ENCODE measurements around the gene BANP.
"Not testable (repeated sequence)": the region's sequence is repeated elsewhere in the genome, so short reads cannot be mapped to it uniquely, and the experiment has no call there.

The BANP gene

GRCh38 chr16:88070989-88071625, 119.9 kb downstream of the BANP start:
- no peaks in the 10 kb centered on the region for H3K4me1 ChIP-seq (ENCODE audit: control insufficient read depth in 1 of 2, insufficient read depth in 2 of 2, low read length in 2 of 2)
- H3K9ac ChIP-seq (ENCODE audit: low read depth in 1 of 2, low read length in 2 of 2) = no peak overlapping the region
- H3K9me3 ChIP-seq (ENCODE audit: control insufficient read depth in 1 of 2, low read length in 2 of 2) = no peaks in the 10 kb centered on the region
- H3K4me3 ChIP-seq (ENCODE audit: low read depth in 1 of 2, low read length in 2 of 2) = no peak overlapping the region
- no peak overlapping the region for H3K27ac ChIP-seq (ENCODE audit: low read depth, low read length)
- H3K36me3 ChIP-seq (ENCODE audit: control insufficient read depth in 1 of 2, insufficient read depth in 2 of 2, low read length in 2 of 2) = peaks cover 9 to 36% of the 10 kb centered on the region in 2 donors
- H3K27me3 ChIP-seq (ENCODE audit: control insufficient read depth in 1 of 2, insufficient read depth in 2 of 2, low read length in 2 of 2) = no peaks in the 10 kb centered on the region

GRCh38 chr16:88071908-88072307, 120.7 kb downstream of the BANP start:
- H3K9ac ChIP-seq (ENCODE audit: low read depth in 1 of 2, low read length in 2 of 2) = no peak overlapping the region
- H3K27ac ChIP-seq (ENCODE audit: low read depth, low read length) = no peak overlapping the region
- H3K36me3 ChIP-seq (ENCODE audit: control insufficient read depth in 1 of 2, insufficient read depth in 2 of 2, low read length in 2 of 2) = peaks cover 9 to 37% of the 10 kb centered on the region in 2 donors
- H3K9me3 ChIP-seq (ENCODE audit: control insufficient read depth in 1 of 2, low read length in 2 of 2) = no peaks in the 10 kb centered on the region
- H3K4me1 ChIP-seq (ENCODE audit: control insufficient read depth in 1 of 2, insufficient read depth in 2 of 2, low read length in 2 of 2) = no peaks in the 10 kb centered on the region
- H3K4me3 ChIP-seq (ENCODE audit: low read depth in 1 of 2, low read length in 2 of 2) = no peak overlapping the region
- no peaks in the 10 kb centered on the region for H3K27me3 ChIP-seq (ENCODE audit: control insufficient read depth in 1 of 2, insufficient read depth in 2 of 2, low read length in 2 of 2)

GRCh38 chr16:88072571-88073001, 121.4 kb downstream of the BANP start:
- H3K9ac ChIP-seq (ENCODE audit: low read depth in 1 of 2, low read length in 2 of 2) = no peak overlapping the region
- no peaks in the 10 kb centered on the region for H3K27me3 ChIP-seq (ENCODE audit: control insufficient read depth in 1 of 2, insufficient read depth in 2 of 2, low read length in 2 of 2)
- no peaks in the 10 kb centered on the region for H3K9me3 ChIP-seq (ENCODE audit: control insufficient read depth in 1 of 2, low read length in 2 of 2)
- H3K27ac ChIP-seq (ENCODE audit: low read depth, low read length) = no peak overlapping the region
- H3K4me1 ChIP-seq (ENCODE audit: control insufficient read depth in 1 of 2, insufficient read depth in 2 of 2, low read length in 2 of 2) = no peaks in the 10 kb centered on the region
- no peak overlapping the region for H3K4me3 ChIP-seq (ENCODE audit: low read depth in 1 of 2, low read length in 2 of 2)
- H3K36me3 ChIP-seq (ENCODE audit: control insufficient read depth in 1 of 2, insufficient read depth in 2 of 2, low read length in 2 of 2) = peaks cover 13 to 44% of the 10 kb centered on the region in 2 donors

- no peak overlapping the region for H3K4me3 ChIP-seq (ENCODE audit: low read depth in 1 of 2, low read length in 2 of 2)
- no peaks in the 10 kb centered on the region for H3K27me3 ChIP-seq (ENCODE audit: control insufficient read depth in 1 of 2, insufficient read depth in 2 of 2, low read length in 2 of 2)
- no peaks in the 10 kb centered on the region for H3K9me3 ChIP-seq (ENCODE audit: control insufficient read depth in 1 of 2, low read length in 2 of 2)
- H3K4me1 ChIP-seq (ENCODE audit: control insufficient read depth in 1 of 2, insufficient read depth in 2 of 2, low read length in 2 of 2) = no peaks in the 10 kb centered on the region
- H3K36me3 ChIP-seq (ENCODE audit: control insufficient read depth in 1 of 2, insufficient read depth in 2 of 2, low read length in 2 of 2) = peaks cover 13 to 49% of the 10 kb centered on the region in 2 donors
- H3K27ac ChIP-seq (ENCODE audit: low read depth, low read length) = no peak overlapping the region
- no peak overlapping the region for H3K9ac ChIP-seq (ENCODE audit: low read depth in 1 of 2, low read length in 2 of 2)
Measured at GRCh38 chr16:88073201-88073721, 122.0 kb downstream of the BANP start.

- Histone ChIP-seq H3K27me3 (ENCODE audit: control insufficient read depth in 1 of 2, insufficient read depth in 2 of 2, low read length in 2 of 2) (no peaks in the 10 kb centered on the region), H3K36me3 (ENCODE audit: control insufficient read depth in 1 of 2, insufficient read depth in 2 of 2, low read length in 2 of 2) (peaks cover 13 to 56% of the 10 kb centered on the region in 2 donors), H3K9me3 (ENCODE audit: control insufficient read depth in 1 of 2, low read length in 2 of 2) (no peaks in the 10 kb centered on the region), H3K9ac (ENCODE audit: low read depth in 1 of 2, low read length in 2 of 2) (no peak overlapping the region), H3K27ac (ENCODE audit: low read depth, low read length) (no peak overlapping the region), H3K4me1 (ENCODE audit: control insufficient read depth in 1 of 2, insufficient read depth in 2 of 2, low read length in 2 of 2) (no peaks in the 10 kb centered on the region), H3K4me3 (ENCODE audit: low read depth in 1 of 2, low read length in 2 of 2) (no peak overlapping the region)
Measured at GRCh38 chr16:88074041-88074440, 122.8 kb downstream of the BANP start.

GRCh38 chr16:88076211-88076931, 125.1 kb downstream of the BANP start:
- Histone ChIP-seq H3K9me3 (ENCODE audit: control insufficient read depth in 1 of 2, low read length in 2 of 2) (no peaks in the 10 kb centered on the region), H3K27me3 (ENCODE audit: control insufficient read depth in 1 of 2, insufficient read depth in 2 of 2, low read length in 2 of 2) (no peaks in the 10 kb centered on the region), H3K27ac (ENCODE audit: low read depth, low read length) (no peak overlapping the region), H3K36me3 (ENCODE audit: control insufficient read depth in 1 of 2, insufficient read depth in 2 of 2, low read length in 2 of 2) (peaks cover 8 to 45% of the 10 kb centered on the region in 2 donors), H3K4me1 (ENCODE audit: control insufficient read depth in 1 of 2, insufficient read depth in 2 of 2, low read length in 2 of 2) (no peaks in the 10 kb centered on the region), H3K4me3 (ENCODE audit: low read depth in 1 of 2, low read length in 2 of 2) (no peak overlapping the region), H3K9ac (ENCODE audit: low read depth in 1 of 2, low read length in 2 of 2) (no peak overlapping the region)

GRCh38 chr16:88076932-88077320, 125.7 kb downstream of the BANP start:
- not testable (repeated sequence) for H3K27ac ChIP-seq (ENCODE audit: low read depth, low read length); H3K4me1 ChIP-seq (ENCODE audit: control insufficient read depth in 1 of 2, insufficient read depth in 2 of 2, low read length in 2 of 2); H3K4me3 ChIP-seq (ENCODE audit: low read depth in 1 of 2, low read length in 2 of 2); H3K9ac ChIP-seq (ENCODE audit: low read depth in 1 of 2, low read length in 2 of 2); H3K9me3 ChIP-seq (ENCODE audit: control insufficient read depth in 1 of 2, low read length in 2 of 2); H3K27me3 ChIP-seq (ENCODE audit: control insufficient read depth in 1 of 2, insufficient read depth in 2 of 2, low read length in 2 of 2)
- peaks cover 8 to 41% of the 10 kb centered on the region in 2 donors for H3K36me3 ChIP-seq (ENCODE audit: control insufficient read depth in 1 of 2, insufficient read depth in 2 of 2, low read length in 2 of 2)

- Histone ChIP-seq H3K36me3 (ENCODE audit: control insufficient read depth in 1 of 2, insufficient read depth in 2 of 2, low read length in 2 of 2) (peaks cover 5 to 36% of the 10 kb centered on the region in 2 donors), H3K9me3 (ENCODE audit: control insufficient read depth in 1 of 2, low read length in 2 of 2) (no peaks in the 10 kb centered on the region), H3K27ac (ENCODE audit: low read depth, low read length) (no peak overlapping the region), H3K27me3 (ENCODE audit: control insufficient read depth in 1 of 2, insufficient read depth in 2 of 2, low read length in 2 of 2) (no peaks in the 10 kb centered on the region), H3K4me1 (ENCODE audit: control insufficient read depth in 1 of 2, insufficient read depth in 2 of 2, low read length in 2 of 2) (no peaks in the 10 kb centered on the region), H3K9ac (ENCODE audit: low read depth in 1 of 2, low read length in 2 of 2) (no peak overlapping the region), H3K4me3 (ENCODE audit: low read depth in 1 of 2, low read length in 2 of 2) (no peak overlapping the region)
Measured at GRCh38 chr16:88077328-88078108, 126.3 kb downstream of the BANP start.

GRCh38 chr16:88078111-88078775, 127.0 kb downstream of the BANP start:
- Histone ChIP-seq H3K4me1 (ENCODE audit: control insufficient read depth in 1 of 2, insufficient read depth in 2 of 2, low read length in 2 of 2) (no peaks in the 10 kb centered on the region), H3K36me3 (ENCODE audit: control insufficient read depth in 1 of 2, insufficient read depth in 2 of 2, low read length in 2 of 2) (peaks cover 5 to 34% of the 10 kb centered on the region in 2 donors), H3K4me3 (ENCODE audit: low read depth in 1 of 2, low read length in 2 of 2) (no peak overlapping the region), H3K27me3 (ENCODE audit: control insufficient read depth in 1 of 2, insufficient read depth in 2 of 2, low read length in 2 of 2) (no peaks in the 10 kb centered on the region), H3K9ac (ENCODE audit: low read depth in 1 of 2, low read length in 2 of 2) (no peak overlapping the region), H3K27ac (ENCODE audit: low read depth, low read length) (no peak overlapping the region), H3K9me3 (ENCODE audit: control insufficient read depth in 1 of 2, low read length in 2 of 2) (no peaks in the 10 kb centered on the region)
